Measurements from ENCODE around the gene GFOD1.

GFOD1 gene

GRCh38 chr6:13432526-13433184 lies 54.7 kb downstream of the GFOD1 start:
- no peak for TF ChIP-seq TEAD4 (IDR thresholded peaks at IDR 0.05)
- TF ChIP-seq REST (IDR thresholded peaks at IDR 0.05; ENCODE audit: low read depth), result no peak
- no peak for TF ChIP-seq FOXM1 (IDR thresholded peaks at IDR 0.05; ENCODE audit: borderline replicate concordance, low read depth)
- TF ChIP-seq CEBPB (IDR thresholded peaks at IDR 0.05), result no peak
- TF ChIP-seq EP300 (IDR thresholded peaks at IDR 0.05; ENCODE audit: borderline replicate concordance), result no peak
- TF ChIP-seq MAX (IDR thresholded peaks at IDR 0.05), result no peak
- TF ChIP-seq YY1 (IDR thresholded peaks at IDR 0.05; ENCODE audit: low read depth), result no peak
- TF ChIP-seq RAD21 (IDR thresholded peaks at IDR 0.05; ENCODE audit: low read depth), result no peak
- no peak for TF ChIP-seq TAF1 (IDR thresholded peaks at IDR 0.05; ENCODE audit: low read depth)
- TF ChIP-seq TCF12 (IDR thresholded peaks at IDR 0.05; ENCODE audit: low read depth), result no peak
- no peak for TF ChIP-seq USF1 (IDR thresholded peaks at IDR 0.05)

- TF ChIP-seq ZBTB7A (IDR thresholded peaks at IDR 0.05; ENCODE audit: low read depth) (no peak), NFIC (IDR thresholded peaks at IDR 0.05) (no peak), CEBPB (IDR thresholded peaks at IDR 0.05) (peak; percentile 69)
These were observed 55.4 kb downstream of the GFOD1 start for GRCh38 chr6:13431861-13432465.

GRCh38 chr6:13431059-13431656 lies 56.2 kb downstream of the GFOD1 start:
- TF ChIP-seq CREB1 (IDR thresholded peaks at IDR 0.05; ENCODE audit: low read depth) (no peak), TCF12 (IDR thresholded peaks at IDR 0.05; ENCODE audit: low read depth) (no peak), ZBTB7A (IDR thresholded peaks at IDR 0.05; ENCODE audit: low read depth) (no peak), EGR1 (IDR thresholded peaks at IDR 0.05) (no peak), YY1 (IDR thresholded peaks at IDR 0.05; ENCODE audit: low read depth) (no peak), TAF1 (IDR thresholded peaks at IDR 0.05; ENCODE audit: low read depth) (no peak), RAD21 (IDR thresholded peaks at IDR 0.05; ENCODE audit: low read depth) (no peak), USF1 (IDR thresholded peaks at IDR 0.05) (no peak), TEAD4 (IDR thresholded peaks at IDR 0.05) (no peak), CEBPB (IDR thresholded peaks at IDR 0.05) (no peak), FOXM1 (IDR thresholded peaks at IDR 0.05; ENCODE audit: borderline replicate concordance, low read depth) (no peak), MAX (IDR thresholded peaks at IDR 0.05) (no peak), NFIC (IDR thresholded peaks at IDR 0.05) (no peak)

- TF ChIP-seq TAF1 (IDR thresholded peaks at IDR 0.05; ENCODE audit: low read depth) (no peak), RAD21 (IDR thresholded peaks at IDR 0.05; ENCODE audit: low read depth) (no peak), ZBTB7A (IDR thresholded peaks at IDR 0.05; ENCODE audit: low read depth) (no peak), CREB1 (IDR thresholded peaks at IDR 0.05; ENCODE audit: low read depth) (no peak), MAX (IDR thresholded peaks at IDR 0.05) (no peak), EP300 (IDR thresholded peaks at IDR 0.05; ENCODE audit: borderline replicate concordance) (no peak), USF1 (IDR thresholded peaks at IDR 0.05) (no peak), CEBPB (IDR thresholded peaks at IDR 0.05) (no peak), YY1 (IDR thresholded peaks at IDR 0.05; ENCODE audit: low read depth) (no peak), REST (IDR thresholded peaks at IDR 0.05; ENCODE audit: low read depth) (no peak)
These were observed 58.0 kb downstream of the GFOD1 start for GRCh38 chr6:13429406-13429753.
